AG04450 (cell line): ENCODE results near the gene SLC12A2. TPM values are rescaled to one million over a fixed set of nuclear protein-coding genes. Genes with fewer than 3 reads are reported as not detected.
A peak's percentile ranks its signal among the peaks of the same experiment; 100 is the strongest.

Experiments
- CTCF ChIA-PET: fragments of 300-600, 350-600 bp; formaldehyde crosslinking; extraction: SDS; loops from one replicate; lab custom pipeline; 2022; ENCODE audit warnings: antibody characterized with exemption, inconsistent platforms; lab: Charles Lee
- POLR2A ChIA-PET: fragments of 350-600 bp; formaldehyde crosslinking; extraction: SDS; loops from one replicate; lab custom pipeline; 2021; ENCODE audit warnings: antibody characterized with exemption, inconsistent platforms; lab: Yijun Ruan, JAX
- DNase-seq: peaks from one replicate; pipeline ENCODE4 v3.0.0-alpha.2; 2011; ENCODE audit warnings: low read depth, low spot score
- H3K27ac ChIP-seq: one replicate; pipeline ENCODE4 v1.5.1; 2012; ENCODE audit warnings: low read depth, low read length, control low read depth
- H3K27me3 ChIP-seq: one replicate; pipeline ENCODE4 v1.6.0; 2012; ENCODE audit warnings: low read length; ENCODE audit not compliant: control insufficient read depth, insufficient read depth
- H3K4me3 ChIP-seq: 2 replicates; pipeline ENCODE4 v1.5.1; 2011; ENCODE audit warnings: mild to moderate bottlenecking, low read depth, low read length, control low read depth
- H3K9me3 ChIP-seq: 2 replicates; pipeline ENCODE4 v1.5.1; 2012; ENCODE audit warnings: low read length; ENCODE audit not compliant: control insufficient read depth, insufficient read depth
- CTCF ChIP-seq: IDR thresholded peaks from 2 replicates; pipeline ENCODE4 v1.5.1; 2011; ENCODE audit warnings: low read depth, low read length, control low read depth, inconsistent platforms
- polyA plus RNA-seq: library from polyadenylated mRNA; depleted of rRNA; stranded (reverse); fragments of >200 nt; gene quantifications from 2 replicates; pipeline ENCODE4 v1.2.3, GENCODE V29; 2011

The SLC12A2 gene
- polyA plus RNA-seq, 1 experiment, result 10.5 TPM

- H3K27ac ChIP-seq, result no peak overlapping the region
- ChIA-PET POLR2A (no interaction called here), CTCF (interaction anchor here (0.8 to 4.1 kb wide), 21 partner anchors 9 to 639 kb away, joined by 3 to 58 read pairs (median 4); no protein-coding TSS in a partner anchor)
- DNase-seq, result no peak
- H3K27me3 ChIP-seq, result no peaks in the 10 kb centered on the region
- no peaks in the 10 kb centered on the region for H3K9me3 ChIP-seq
- no peak for TF ChIP-seq CTCF
- no peak overlapping the region for H3K4me3 ChIP-seq
Observed at GRCh38 chr5:128202320-128202719, 118.8 kb downstream of the SLC12A2 start.

- DNase-seq, result no peak
- CTCF ChIA-PET, result interaction anchor here (1.1 kb wide), 1 partner anchor 290 kb away, joined by 5 read pairs; no protein-coding TSS in a partner anchor
- POLR2A ChIA-PET, result no interaction called here
- Histone ChIP-seq H3K4me3 (no peak overlapping the region), H3K27me3 (peaks cover 3% of the 10 kb centered on the region), H3K9me3 (no peaks in the 10 kb centered on the region), H3K27ac (no peak overlapping the region)
- TF ChIP-seq CTCF, result no peak
Observed at GRCh38 chr5:128208436-128208835, 124.9 kb downstream of the SLC12A2 start.

- ChIA-PET CTCF (interaction anchor here (0.9 to 6.2 kb wide), 12 partner anchors 11 to 633 kb away, joined by 3 to 80 read pairs (median 4); no protein-coding TSS in a partner anchor), POLR2A (no interaction called here)
Observed at GRCh38 chr5:128212191-128212806, 128.7 kb downstream of the SLC12A2 start.

DNA sequence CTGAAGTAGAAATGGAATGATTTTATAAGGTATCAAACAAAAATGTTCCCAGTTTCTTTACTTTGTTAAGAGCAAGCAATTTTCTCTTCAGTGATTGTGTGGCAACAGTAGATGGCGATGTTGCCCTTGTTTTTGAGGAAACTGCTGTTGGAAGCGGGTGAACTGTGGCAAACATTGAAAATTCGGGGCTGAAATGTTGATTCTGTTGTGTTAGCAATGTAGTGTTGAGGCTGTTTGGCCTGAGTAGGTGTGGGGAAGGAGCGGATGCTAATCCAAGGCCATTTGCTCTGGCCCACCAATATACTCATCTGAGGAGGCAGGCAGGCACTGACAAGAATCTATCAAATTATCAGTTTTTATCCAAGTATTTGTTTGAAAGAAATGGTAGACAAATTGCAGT is 129.8 kb downstream of the SLC12A2 start:
- ChIA-PET CTCF (interaction anchor here (0.5 to 6.2 kb wide), 8 partner anchors 12 to 631 kb away, joined by 3 to 80 read pairs (median 4); no protein-coding TSS in a partner anchor), POLR2A (no interaction called here)
- H3K4me3 ChIP-seq, result no peak overlapping the region
- no peak overlapping the region for H3K27ac ChIP-seq
- peak; percentile 80 for TF ChIP-seq CTCF
- H3K9me3 ChIP-seq, result no peaks in the 10 kb centered on the region
- no peak for DNase-seq
- peaks cover 3% of the 10 kb centered on the region for H3K27me3 ChIP-seq

More at GRCh38 chr5:128212191-128212806, 128.7 kb downstream of the SLC12A2 start:
- no peak for DNase-seq
- Histone ChIP-seq H3K9me3 (no peaks in the 10 kb centered on the region), H3K27me3 (peaks cover 3% of the 10 kb centered on the region), H3K27ac (no peak overlapping the region), H3K4me3 (no peak overlapping the region)
- TF ChIP-seq CTCF, result no peak

DNA sequence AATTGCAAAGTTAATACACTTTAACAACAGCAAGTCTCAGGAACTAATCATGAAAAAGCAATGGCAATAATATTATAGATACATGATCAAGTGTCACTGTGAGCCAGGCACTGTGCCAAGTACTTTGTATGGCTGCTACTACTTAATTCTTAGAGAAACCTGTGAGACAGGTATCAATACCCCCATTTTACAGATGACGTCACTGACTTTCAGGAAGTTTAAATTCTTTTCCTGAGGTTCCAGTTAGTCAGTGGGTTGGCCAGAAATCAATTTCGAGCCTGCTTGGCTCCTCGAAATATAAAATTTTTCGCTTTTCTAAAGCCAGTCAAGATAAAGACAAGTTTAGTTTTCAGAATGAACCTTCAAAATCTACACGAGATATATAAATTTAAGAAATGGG is 130.3 kb downstream of the SLC12A2 start:
- no peak for DNase-seq
- H3K27ac ChIP-seq, result no peak overlapping the region
- TF ChIP-seq CTCF, result no peak
- POLR2A ChIA-PET, result no interaction called here
- CTCF ChIA-PET, result interaction anchor here (0.5 to 6.2 kb wide), 9 partner anchors 12 to 462 kb away, joined by 3 to 80 read pairs (median 5); no protein-coding TSS in a partner anchor
- peaks cover 1% of the 10 kb centered on the region for H3K27me3 ChIP-seq
- no peaks in the 10 kb centered on the region for H3K9me3 ChIP-seq
- no peak overlapping the region for H3K4me3 ChIP-seq
